Esophagus muscularis mucosa (tissue), 4 donors: Measurements from ENCODE around the gene ANKRD65.

Source experiments
- CTCF ChIP-seq, 3 experiments: fragments of 200-600 bp in 2 of 3; fragments of 450-650 bp in 1 of 3; sonication (generic) in 2 of 3; IDR thresholded peaks; one replicate each; pipeline ENCODE4 v1.5.1; 2017 to 2019; ENCODE audit warnings: antibody characterized with exemption in 3 of 3, mild to moderate bottlenecking in 2 of 3, moderate library complexity in 1 of 3
- EP300 ChIP-seq: sonication (generic); formaldehyde crosslinking; IDR thresholded peaks from one replicate; pipeline ENCODE4 v1.6.1; 2017; ENCODE audit warnings: antibody characterized with exemption
- POLR2A ChIP-seq: fragments of 450-650 bp; IDR thresholded peaks from one replicate; pipeline ENCODE4 v1.6.1; 2017; ENCODE audit warnings: antibody characterized with exemption, moderate library complexity, mild to moderate bottlenecking, low read depth

GRCh38 chr1:1370771-1371300, 50.2 kb downstream of the ANKRD65 start:
- no peak for TF ChIP-seq CTCF (IDR thresholded peaks at IDR 0.05)
- no peak for TF ChIP-seq POLR2A
- TF ChIP-seq EP300, result no peak
